GM19023 (cell line): ENCODE data around the gene FHIT.

Source experiments
- ATAC-seq: cut with Tn5 transposase; IDR thresholded peaks from one replicate; pipeline ENCODE4 v1.9.1; 2021; ENCODE audit warnings: mild to moderate bottlenecking, moderate library complexity; ENCODE audit not compliant: unreplicated experiment

The FHIT gene

GRCh38 chr3:60384341-60384740 lies 866.9 kb downstream of the FHIT start:
- no peak for ATAC-seq

DNA sequence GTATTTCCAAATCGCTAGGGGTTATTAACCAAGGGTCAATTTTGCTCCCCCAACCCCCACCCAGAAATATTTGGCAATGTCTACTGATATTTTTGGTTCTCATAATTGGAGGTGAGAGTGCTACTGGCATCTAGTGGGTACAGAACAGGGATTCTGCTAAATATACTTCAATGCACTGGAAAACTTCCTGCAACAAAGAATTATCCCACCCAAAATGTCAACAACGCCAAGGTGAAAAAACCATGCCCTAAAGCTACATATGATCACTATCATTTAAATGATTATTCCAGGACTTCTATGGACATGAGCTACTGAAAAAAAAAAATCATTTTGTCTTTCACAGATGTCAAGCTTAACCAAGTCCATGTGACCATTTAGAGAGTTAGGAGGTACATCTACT lies 867.9 kb downstream of the FHIT start:
- no peak for ATAC-seq

DNA sequence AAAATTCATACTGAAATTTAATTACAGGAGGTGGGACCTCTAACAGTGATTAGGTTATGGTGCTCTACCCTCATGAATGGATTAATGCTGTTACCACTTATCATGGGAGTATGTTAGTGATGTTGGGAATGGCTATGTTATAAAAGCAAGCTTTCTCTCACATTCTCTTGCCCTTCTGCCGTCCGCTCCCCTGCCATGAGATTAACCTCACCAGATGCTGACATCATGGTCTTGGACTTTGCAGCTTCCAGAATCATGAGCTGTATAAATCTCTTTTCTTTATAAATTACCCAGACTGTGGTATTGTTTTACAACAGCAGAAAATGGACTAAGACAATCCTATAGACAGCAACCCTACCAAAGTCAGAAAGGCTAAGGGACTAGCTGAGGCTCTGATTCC lies 884.8 kb downstream of the FHIT start:
- ATAC-seq, result no peak

- ATAC-seq, result no peak
These were observed 885.9 kb downstream of the FHIT start for GRCh38 chr3:60365360-60365759.

DNA sequence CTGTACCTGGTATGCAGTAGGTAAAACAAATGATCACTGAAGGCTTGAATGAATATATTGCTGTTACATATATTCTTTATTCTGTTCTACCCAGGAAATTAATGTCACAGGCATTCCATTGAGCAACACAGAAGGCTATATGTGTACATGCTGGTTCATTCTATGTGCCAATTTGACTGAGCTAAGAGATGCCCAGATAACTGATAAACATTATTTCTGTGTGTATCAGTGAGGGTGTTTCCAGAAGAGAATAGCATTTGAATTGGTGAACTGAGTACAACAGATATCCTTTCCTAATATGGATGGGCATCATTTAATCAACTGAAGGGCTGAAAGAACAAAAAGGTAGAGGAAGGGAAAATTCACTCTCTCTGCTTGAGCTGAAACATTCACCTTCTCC lies 886.8 kb downstream of the FHIT start:
- no peak for ATAC-seq

DNA sequence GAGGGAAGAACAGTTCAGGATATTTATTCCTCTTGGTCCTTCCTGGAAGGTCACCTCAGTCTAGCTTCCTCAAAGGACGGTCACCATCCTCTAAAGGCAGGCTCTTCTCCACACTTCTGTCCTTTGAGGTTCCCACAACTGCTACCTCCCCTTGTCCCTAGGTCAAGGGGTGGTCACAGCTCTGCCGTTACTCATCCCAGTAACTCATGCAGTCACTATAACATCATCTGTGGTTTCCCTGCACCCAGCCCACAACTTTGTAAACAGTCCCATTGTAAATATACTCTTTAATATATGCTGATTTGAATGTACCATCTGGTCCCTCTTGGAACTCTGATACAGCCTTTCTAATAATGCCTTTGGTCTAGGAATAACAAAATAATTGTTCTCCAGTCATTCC lies 887.4 kb downstream of the FHIT start:
- no peak for ATAC-seq

DNA sequence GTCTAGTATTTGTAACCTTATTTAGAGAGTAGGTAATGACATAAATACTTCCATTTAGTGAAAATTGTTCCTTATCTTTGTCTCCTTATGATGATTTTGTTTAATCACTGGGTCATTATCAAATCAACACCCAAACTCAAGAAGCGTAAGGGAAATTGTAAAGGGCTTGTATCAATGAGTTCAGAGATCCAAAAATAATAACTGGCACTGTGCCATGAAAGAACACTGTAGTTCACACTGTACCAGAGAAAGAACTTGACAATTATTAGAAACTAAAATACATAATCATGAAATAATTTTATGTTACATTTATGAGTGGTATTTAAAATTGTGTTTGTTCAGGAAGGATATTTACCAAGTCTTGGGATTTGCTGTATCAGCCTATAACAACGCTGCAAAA lies 895.4 kb downstream of the FHIT start:
- ATAC-seq, result no peak

GRCh38 chr3:60351481-60351880 lies 899.8 kb downstream of the FHIT start:
- ATAC-seq, result no peak

DNA sequence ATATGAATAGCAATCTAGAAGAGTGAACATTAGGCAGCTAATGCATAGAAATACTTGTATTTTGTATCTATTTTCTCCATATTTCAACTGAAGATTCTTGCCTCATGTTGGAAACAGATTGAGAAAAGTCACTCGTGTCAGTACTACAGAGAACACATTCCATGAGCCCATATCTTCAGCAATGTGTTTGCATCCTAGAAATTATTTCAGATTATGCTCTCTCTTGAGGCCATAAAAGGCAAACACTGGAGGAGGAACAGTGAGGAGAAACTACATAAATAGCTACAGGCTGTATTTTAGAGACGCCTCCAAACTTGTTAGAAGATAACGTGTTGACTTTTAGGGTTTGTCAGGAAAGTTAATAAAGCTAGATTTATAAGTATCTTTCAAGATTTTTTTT lies 906.9 kb downstream of the FHIT start:
- ATAC-seq, result no peak

GRCh38 chr3:60343831-60344230 lies 907.4 kb downstream of the FHIT start:
- ATAC-seq, result no peak

GRCh38 chr3:60339304-60339703 lies 911.9 kb downstream of the FHIT start:
- ATAC-seq, result no peak

- no peak for ATAC-seq
These were observed 913.8 kb downstream of the FHIT start for GRCh38 chr3:60337421-60337820.

GRCh38 chr3:60336061-60336460 lies 915.2 kb downstream of the FHIT start:
- ATAC-seq, result no peak

DNA sequence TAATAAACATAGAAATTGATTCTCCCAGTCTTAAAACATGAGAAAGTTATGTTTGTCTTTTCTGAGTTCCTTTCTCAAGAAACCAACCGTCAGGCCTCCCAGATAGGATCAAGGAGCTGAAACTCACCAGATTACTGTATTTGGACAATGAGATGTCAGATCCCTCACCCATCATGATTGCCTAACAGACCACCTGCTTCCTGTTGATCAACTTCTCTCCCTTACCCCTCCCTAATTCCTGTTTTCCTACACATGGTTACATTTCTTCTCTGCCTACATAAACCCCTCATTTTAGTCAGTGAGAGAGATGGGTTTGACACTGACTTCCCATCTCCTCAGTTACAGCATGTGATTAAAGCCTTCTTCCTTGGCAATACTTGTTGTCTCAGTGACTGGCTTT lies 917.5 kb downstream of the FHIT start:
- ATAC-seq, result no peak

- no peak for ATAC-seq
These were observed 921.1 kb downstream of the FHIT start for GRCh38 chr3:60330107-60330506.

DNA sequence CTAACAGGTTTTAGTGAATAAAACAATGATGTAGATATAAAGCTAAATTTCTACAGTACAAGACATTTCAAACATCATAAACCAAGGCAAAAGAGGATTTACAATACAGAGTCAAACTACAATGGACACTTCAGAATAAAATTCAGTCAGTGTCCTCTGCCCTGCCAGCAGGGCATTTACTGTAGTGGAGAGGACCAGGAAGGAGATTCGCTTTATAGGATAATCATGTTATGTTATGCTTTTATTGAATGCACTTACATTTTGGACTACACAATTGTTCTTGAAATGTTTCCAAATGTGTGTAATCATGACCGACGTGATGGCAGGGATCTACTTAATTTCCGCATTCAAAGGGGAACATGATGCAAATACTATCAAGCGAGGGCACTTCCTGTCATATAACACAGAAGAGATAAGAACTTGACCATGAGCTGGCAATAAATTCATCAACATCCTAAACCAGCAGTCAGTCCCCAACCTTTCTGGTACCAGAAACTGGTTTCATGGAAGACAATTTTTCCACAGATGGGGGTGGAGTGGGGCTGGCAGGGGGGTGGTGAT lies 925.6 kb downstream of the FHIT start:
- ATAC-seq, result no peak

DNA sequence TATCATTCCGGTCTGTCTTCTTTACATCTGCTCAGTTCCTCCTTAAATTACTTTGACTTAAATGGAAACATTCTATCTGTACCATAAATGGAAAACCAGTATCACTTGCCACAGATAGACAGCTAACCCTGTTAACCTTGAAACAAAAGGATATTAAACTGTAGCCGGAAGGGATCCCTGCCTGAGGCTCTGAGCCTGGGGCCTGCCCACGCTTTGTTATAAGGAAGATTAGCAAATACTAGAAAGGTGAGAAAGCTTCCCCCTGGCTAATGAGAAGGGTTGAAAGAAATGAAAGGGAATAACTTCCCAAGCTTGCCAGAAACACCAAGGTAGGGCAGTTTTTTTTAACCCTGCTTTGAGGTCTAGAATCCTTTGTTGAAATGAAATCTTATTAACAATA lies 927.6 kb downstream of the FHIT start:
- ATAC-seq, result no peak

GRCh38 chr3:60323180-60323579 lies 928.1 kb downstream of the FHIT start:
- no peak for ATAC-seq

DNA sequence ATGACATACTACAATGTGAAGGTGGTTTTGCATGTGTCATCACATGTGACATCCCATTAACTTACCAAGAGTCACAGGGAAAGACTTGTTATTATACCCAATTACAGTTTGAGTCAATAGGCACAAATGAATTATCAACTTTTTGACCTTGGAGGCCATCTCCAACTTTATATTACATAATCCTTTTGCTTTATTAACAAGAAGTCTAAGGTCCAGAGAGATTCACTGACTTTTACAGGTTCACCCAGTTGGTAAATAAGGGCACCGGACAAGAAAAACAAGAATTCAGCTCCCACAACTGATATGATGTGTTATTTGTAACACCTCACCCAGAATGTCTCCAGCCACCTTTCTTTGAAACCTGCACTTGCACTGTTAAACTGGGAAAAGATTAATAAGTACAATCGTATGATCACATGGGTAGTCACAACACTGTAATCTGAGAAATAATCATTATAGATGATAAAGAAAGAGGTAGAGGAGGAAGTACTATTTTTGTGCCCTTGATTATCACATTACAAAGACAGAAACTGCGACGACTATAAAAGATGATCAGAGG lies 928.9 kb downstream of the FHIT start:
- no peak for ATAC-seq

GRCh38 chr3:60319179-60319858 lies 931.9 kb downstream of the FHIT start:
- no peak for ATAC-seq

DNA sequence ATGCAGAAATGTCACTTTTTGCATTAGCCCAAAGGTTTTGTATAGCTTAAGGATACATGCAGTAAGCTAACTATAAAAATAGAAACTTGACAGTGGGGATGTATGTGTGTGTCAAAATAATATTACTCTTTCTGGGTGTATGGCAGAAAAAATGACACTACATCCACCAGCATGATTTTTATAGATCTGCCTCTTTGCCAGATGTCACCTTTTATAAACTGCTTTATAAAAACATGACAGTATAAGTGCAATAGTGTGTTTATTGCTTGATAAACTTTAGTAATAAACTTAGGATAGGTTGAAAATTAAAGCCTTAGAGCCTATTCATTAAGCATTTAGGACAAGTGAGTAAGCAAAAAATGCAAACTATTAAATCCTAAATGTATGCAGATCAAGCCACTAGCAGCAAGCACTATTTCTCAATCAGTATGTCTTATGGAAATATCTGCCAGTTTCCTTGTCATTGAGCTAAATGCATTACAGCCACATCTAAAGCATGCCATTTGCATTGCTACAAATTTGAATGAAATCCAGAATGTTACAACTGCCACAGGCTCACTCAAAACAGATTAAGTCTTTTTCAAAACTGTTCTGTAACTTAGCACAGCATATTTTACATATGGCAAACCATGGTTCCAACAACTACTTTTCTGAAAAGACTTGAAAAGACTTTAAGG lies 935.0 kb downstream of the FHIT start:
- ATAC-seq, result no peak

DNA sequence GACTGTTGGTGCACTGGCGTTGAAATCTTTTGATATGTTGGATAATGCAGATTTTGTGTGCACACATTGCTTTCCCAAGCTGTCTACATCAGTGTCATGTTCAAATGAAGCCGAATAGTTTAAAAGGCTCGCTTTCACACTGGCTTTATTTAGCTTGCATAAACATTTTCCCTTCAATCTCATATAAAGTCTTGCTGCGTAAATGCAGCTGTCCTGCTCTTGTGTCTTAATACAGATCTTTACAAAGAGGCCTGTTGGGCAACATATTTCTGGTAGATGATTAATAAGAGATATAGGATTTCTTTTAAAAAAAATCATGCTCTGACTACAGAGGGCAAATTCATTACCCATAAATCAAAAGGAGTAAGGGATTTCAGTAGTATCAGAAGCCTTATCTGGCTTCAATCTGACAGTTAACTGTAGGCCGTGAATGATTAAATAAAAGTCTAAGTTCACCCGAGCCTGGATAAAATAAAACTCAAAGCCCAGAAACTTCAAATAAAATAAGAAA lies 937.2 kb downstream of the FHIT start:
- ATAC-seq, result no peak
